ENCODE data around the gene NOP56.

The NOP56 gene

DNA sequence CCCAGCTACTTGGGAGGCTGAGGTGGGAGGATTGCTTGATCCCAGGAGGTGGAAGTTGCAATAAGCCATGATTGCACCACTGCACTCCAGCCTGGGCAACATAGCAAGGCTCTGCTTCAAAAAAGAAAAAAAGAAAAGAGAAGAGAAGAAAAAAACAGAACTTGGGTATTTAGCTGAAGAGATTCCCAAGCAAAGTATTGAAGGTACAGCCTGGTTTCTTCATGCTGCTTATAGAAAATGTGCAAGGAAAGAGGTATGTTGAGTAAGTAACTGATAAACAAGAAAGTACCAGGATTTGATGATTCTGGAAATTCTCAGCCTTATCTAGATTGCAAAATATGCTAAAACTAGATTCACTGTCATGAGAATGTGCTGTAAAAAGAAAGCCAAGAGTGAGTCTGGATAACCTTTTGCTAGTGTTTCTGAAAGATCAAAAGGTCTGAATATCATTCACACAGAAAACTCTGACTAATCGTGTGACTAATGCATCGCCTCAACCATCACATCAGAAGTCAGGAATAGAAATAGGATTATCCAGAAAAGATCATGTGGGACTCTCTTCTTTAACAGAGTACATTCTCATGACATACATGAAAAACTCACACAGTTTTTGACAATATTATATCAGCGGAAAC lies 32.4 kb upstream of the NOP56 start:
- TF ChIP-seq, protein P1, sequence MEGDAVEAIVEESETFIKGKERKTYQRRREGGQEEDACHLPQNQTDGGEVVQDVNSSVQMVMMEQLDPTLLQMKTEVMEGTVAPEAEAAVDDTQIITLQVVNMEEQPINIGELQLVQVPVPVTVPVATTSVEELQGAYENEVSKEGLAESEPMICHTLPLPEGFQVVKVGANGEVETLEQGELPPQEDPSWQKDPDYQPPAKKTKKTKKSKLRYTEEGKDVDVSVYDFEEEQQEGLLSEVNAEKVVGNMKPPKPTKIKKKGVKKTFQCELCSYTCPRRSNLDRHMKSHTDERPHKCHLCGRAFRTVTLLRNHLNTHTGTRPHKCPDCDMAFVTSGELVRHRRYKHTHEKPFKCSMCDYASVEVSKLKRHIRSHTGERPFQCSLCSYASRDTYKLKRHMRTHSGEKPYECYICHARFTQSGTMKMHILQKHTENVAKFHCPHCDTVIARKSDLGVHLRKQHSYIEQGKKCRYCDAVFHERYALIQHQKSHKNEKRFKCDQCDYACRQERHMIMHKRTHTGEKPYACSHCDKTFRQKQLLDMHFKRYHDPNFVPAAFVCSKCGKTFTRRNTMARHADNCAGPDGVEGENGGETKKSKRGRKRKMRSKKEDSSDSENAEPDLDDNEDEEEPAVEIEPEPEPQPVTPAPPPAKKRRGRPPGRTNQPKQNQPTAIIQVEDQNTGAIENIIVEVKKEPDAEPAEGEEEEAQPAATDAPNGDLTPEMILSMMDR (IDR thresholded peaks at IDR 0.05; ENCODE audit: borderline replicate concordance, insufficient read depth, low read depth, low read length) = no peak
- no peak overlapping the region for H3K4me3 ChIP-seq (ENCODE audit: low read depth, low read length)

DNA sequence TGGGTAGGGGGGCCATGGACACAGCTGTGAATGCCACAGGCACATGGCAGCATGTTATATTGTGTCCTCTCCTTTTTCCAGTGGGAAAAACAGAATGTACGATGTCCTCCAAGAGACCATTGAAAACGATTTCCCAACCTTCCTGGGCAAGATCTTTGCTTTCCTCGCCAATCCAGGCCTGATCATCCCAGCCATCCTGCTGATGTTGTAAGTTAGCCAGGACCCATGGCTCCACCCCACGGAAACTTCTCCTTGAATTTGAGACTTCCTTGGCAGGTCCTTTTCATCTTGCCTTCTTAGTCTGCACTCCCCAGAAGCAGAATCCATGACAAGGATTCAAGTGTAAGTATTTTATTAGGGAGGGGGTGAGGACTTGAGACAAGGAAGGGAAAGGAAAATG lies 28.2 kb upstream of the NOP56 start:
- no peak overlapping the region for H3K4me3 ChIP-seq (ENCODE audit: low read depth, low read length)
- TF ChIP-seq, protein P1 (IDR thresholded peaks at IDR 0.05; ENCODE audit: borderline replicate concordance, insufficient read depth, low read depth, low read length) = no peak

DNA sequence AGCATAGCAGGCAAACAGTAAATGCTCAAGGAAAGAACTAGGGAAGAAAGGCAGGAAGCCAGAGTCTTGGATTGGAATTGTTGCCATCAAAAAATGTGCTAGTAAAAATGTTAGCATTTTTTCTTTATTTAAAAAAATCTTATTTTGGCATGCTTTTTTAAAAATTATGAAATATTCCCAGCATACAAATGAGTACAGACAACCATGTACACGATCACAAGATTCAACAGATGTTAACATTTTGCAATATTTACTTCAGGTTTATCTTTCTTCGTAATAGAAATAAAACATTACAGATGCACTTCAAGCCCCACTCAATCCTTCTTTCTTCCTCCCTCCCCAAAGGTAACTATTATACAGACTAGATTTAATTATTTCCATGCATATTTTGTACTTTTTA lies 27.4 kb upstream of the NOP56 start:
- TF ChIP-seq, protein P1 (IDR thresholded peaks at IDR 0.05; ENCODE audit: borderline replicate concordance, insufficient read depth, low read depth, low read length) = no peak
- H3K4me3 ChIP-seq (ENCODE audit: low read depth, low read length) = no peak overlapping the region

DNA sequence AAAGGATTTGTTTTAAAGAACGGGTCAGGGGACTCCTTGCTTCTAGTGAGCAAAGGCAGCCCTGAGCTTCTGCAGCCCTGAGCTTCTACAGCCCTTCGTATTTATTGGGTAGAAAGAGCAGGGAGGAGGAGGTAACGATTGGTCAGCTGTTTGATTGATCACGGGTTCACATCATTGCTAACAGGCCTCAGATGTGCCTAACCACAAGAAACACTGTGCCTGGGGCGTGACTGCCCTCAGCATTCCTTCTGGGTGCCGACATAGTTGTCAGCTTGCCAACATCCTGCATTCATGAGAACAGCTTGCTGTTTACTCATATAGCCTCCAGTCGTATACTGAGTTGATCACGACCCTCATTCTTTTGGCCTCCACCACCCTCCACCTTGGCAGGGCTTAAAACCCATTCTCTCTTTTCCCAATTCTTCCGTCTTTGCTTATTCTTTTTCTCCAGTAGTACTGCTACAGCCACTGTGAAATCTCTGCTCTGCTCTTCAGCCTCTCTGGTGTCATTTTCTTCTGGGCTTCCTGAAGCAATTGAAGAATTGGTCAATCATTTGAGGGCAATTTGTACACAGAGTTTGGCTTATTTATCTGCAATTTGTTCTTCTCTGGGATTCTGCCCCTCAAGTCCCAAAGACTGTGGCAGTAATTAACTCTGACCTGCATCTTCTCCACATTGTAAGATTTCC lies 25.4 kb upstream of the NOP56 start:
- no peak overlapping the region for H3K4me3 ChIP-seq (ENCODE audit: low read depth, low read length)
- TF ChIP-seq, protein P1 (IDR thresholded peaks at IDR 0.05; ENCODE audit: borderline replicate concordance, insufficient read depth, low read depth, low read length) = no peak

DNA sequence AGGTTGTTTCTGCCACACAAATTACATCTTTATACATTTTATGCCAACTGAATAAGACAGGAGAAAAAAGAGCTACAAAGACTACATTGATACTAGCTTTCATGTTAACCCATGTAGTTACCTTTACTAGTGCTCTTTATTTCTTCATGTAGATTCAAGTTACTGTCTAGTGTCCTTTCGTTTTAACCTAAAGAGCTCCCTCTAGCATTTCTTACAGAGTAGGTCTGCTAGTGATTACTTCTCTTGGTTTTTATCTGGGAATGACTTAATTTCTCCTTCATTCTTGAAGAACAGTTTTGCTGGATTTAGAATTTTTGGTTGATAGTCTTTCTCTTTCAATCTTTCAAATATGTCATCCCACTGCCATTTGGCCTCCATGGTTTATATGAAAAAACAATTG lies 21.2 kb upstream of the NOP56 start:
- TF ChIP-seq, protein P1 (IDR thresholded peaks at IDR 0.05; ENCODE audit: borderline replicate concordance, insufficient read depth, low read depth, low read length) = no peak
- no peak overlapping the region for H3K4me3 ChIP-seq (ENCODE audit: low read depth, low read length)

DNA sequence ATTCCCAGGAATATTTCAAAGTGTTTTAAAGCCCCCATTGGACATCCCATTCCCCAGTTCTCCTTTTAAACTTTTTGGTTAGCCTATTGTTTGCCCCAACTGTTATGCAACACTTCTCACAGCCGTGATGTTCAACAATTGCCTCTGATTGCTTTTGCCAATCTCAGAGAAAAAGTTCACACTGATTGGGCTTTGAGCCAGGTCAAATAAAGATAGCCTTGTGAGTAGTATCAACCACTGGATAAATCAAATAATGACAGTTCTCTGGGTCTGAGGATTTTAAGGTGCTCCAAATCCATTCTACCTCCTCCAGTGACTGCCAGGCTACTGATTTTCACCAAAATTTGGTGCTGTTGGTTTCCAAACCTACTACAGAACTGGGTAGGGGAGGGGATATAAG lies 19.1 kb upstream of the NOP56 start:
- TF ChIP-seq, protein P1 (IDR thresholded peaks at IDR 0.05; ENCODE audit: borderline replicate concordance, insufficient read depth, low read depth, low read length) = no peak

DNA sequence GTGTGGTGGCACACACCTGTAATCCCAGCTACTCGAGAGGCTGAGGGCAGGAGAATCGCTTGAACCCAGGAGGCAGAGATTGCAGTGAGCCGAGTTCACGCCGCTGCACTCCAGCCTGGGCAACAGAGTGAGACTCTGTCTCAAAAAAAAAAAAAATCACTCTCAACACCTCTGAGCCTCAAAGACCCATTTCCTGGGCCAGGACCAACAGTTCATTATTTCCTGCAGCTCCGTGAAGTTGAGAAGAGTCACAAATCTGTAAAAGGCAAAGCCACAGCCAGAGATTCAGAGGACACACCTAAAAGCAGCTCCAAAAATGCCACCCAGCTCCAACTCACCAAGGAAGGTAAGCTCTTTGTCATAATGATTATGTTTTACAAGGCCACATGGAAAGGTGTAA lies 15.2 kb upstream of the NOP56 start:
- no peak overlapping the region for H3K4me3 ChIP-seq (ENCODE audit: low read depth, low read length)
- TF ChIP-seq, protein P1 (IDR thresholded peaks at IDR 0.05; ENCODE audit: borderline replicate concordance, insufficient read depth, low read depth, low read length) = no peak

More for the DNA sequence above, 19.1 kb upstream of the NOP56 start:
- H3K4me3 ChIP-seq (ENCODE audit: low read depth, low read length) = no peak overlapping the region
